Transverse colon (tissue), 4 donors: ENCODE results near the gene SH3RF1. TPM values are rescaled to one million over a fixed set of nuclear protein-coding genes. Genes with fewer than 3 reads are reported as not detected.

Experiments used
- DNase-seq: peaks from one replicate; pipeline ENCODE4 v3.0.0-alpha.2; 2019
- H3K27ac ChIP-seq, 4 donors: fragments of 200-600 bp; sonication (generic); 2 replicates each; pipeline ENCODE4 v1.5.1; 2016 to 2018; ENCODE audit warnings: inconsistent platforms in 4 of 4
- H3K27me3 ChIP-seq: fragments of 200-600 bp; sonication (generic); 2 replicates; pipeline ENCODE4 v1.5.1; 2017; ENCODE audit warnings: inconsistent platforms
- H3K36me3 ChIP-seq, 4 donors: fragments of 200-600 bp; sonication (generic); 2 replicates each; pipeline ENCODE4 v1.5.1; 2017 to 2019; ENCODE audit warnings: inconsistent platforms in 4 of 4
- H3K4me1 ChIP-seq, 4 donors: fragments of 200-600 bp; sonication (generic); 2 replicates each; pipeline ENCODE4 v1.5.1; 2017 to 2020; ENCODE audit warnings: inconsistent platforms in 4 of 4
- H3K4me3 ChIP-seq, 4 donors: fragments of 200-600 bp; sonication (generic); 1 replicate in 1 of 4; 2 replicates in 3 of 4; pipeline versions ENCODE4 v1.5.1 to v1.6.1; 2017 to 2019; ENCODE audit warnings: inconsistent platforms in 4 of 4
- H3K9me3 ChIP-seq, 2 donors: fragments of 200-600 bp; sonication (generic); 2 replicates each; pipeline ENCODE4 v1.5.1; 2017 to 2019; ENCODE audit warnings: inconsistent platforms in 2 of 2
- EP300 ChIP-seq: sonication (generic); formaldehyde crosslinking; IDR thresholded peaks from one replicate; pipeline ENCODE4 v1.6.1; 2017; ENCODE audit warnings: antibody characterized with exemption, low read depth
- POLR2A ChIP-seq: fragments of 450-650 bp; IDR thresholded peaks from one replicate; pipeline ENCODE4 v1.6.1; 2016; ENCODE audit warnings: antibody characterized with exemption, mild to moderate bottlenecking, moderate library complexity
- POLR2AphosphoS5 ChIP-seq, 3 donors: sonication (generic); formaldehyde crosslinking; IDR thresholded peaks; one replicate each; pipeline ENCODE4 v1.6.1; 2016; ENCODE audit warnings: antibody characterized with exemption in 3 of 3
- WGBS, 2 donors: methylation state at CpG; one replicate each; pipeline ENCODE4 v1.1.5; 2018; ENCODE audit warnings: low coverage in 1 of 2; 5-methylcytosine and 5-hydroxymethylcytosine counted together
- in situ Hi-C, 4 donors: fragments of 200-750 bp; cut with MboI; loops; one replicate each; pipeline versions ENCODE4 v1.15.0 to v1.15.1; 2017; ENCODE audit warnings: low sequenced_read_pairs in 3 of 4, low pct_ligation_motif_present in 1 of 4, low pct_unique_long_range_greater_than_20kb in 1 of 4
- intact Hi-C: fragments of 100-400 bp; cut with DNase I; formaldehyde crosslinking; loops from one replicate; pipeline ENCODE4 v1.15.1; 2023; ENCODE audit warnings: low total_unique reads
- total RNA-seq, 4 donors: library from RNA; depleted of rRNA; stranded (reverse); fragments of >200 nt; gene quantifications; one replicate each; pipeline ENCODE4 v1.1.0, GENCODE V29; 2016
- TF ChIP-seq, protein P1 (sequence below), 5 experiments: fragments of 200-600 bp in 3 of 5; fragments of 450-650 bp in 2 of 5; sonication (generic) in 3 of 5; IDR thresholded peaks; 1 replicate in 2 of 5; 2 replicates in 3 of 5; pipeline ENCODE4 v1.5.1; 2016 to 2017; ENCODE audit warnings: antibody characterized with exemption in 5 of 5, inconsistent platforms in 3 of 5, mild to moderate bottlenecking in 2 of 5, moderate library complexity in 1 of 5

SH3RF1 gene
- total RNA-seq, 4 donors from 2014 or later, result 49.0 to 63.4 (median 54.3) TPM

DNA sequence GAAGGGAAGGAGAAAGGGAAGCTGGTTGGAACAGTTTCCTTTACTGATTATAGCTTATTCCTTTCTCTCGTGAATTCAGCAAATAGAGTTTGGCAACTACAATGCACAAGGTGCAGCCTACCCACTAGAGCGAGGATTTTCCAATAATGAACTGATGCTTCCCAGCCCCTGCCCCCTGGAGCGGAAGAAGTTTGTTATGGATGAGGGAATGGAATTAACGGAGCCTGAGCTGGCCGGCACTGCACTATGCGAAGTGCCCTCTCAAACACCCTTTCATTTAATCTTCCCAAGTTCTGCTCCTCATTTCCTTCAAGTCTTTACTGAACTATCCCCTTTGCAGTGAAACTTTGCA lies 218.2 kb downstream of the SH3RF1 start:
- no peaks in the 10 kb centered on the region for H3K4me1 ChIP-seq
- TF ChIP-seq, protein P1, sequence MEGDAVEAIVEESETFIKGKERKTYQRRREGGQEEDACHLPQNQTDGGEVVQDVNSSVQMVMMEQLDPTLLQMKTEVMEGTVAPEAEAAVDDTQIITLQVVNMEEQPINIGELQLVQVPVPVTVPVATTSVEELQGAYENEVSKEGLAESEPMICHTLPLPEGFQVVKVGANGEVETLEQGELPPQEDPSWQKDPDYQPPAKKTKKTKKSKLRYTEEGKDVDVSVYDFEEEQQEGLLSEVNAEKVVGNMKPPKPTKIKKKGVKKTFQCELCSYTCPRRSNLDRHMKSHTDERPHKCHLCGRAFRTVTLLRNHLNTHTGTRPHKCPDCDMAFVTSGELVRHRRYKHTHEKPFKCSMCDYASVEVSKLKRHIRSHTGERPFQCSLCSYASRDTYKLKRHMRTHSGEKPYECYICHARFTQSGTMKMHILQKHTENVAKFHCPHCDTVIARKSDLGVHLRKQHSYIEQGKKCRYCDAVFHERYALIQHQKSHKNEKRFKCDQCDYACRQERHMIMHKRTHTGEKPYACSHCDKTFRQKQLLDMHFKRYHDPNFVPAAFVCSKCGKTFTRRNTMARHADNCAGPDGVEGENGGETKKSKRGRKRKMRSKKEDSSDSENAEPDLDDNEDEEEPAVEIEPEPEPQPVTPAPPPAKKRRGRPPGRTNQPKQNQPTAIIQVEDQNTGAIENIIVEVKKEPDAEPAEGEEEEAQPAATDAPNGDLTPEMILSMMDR (IDR thresholded peaks at IDR 0.05), result no peak
- no peak for TF ChIP-seq POLR2AphosphoS5 (IDR thresholded peaks at IDR 0.05)
- TF ChIP-seq POLR2A, result no peak
- no peak for TF ChIP-seq EP300
- intact Hi-C loops, result no loop called here
- no peaks in the 10 kb centered on the region for H3K27me3 ChIP-seq
- no peak overlapping the region for H3K27ac ChIP-seq
- H3K36me3 ChIP-seq, result no peaks in the 10 kb centered on the region
- 69 to 81% methylated on average over 2 to 6 of the region's 6 CpGs for WGBS, 2 donors
- no peak overlapping the region for H3K4me3 ChIP-seq
- in situ Hi-C loops, result no loop called here
- no peak for DNase-seq
- no peaks in the 10 kb centered on the region for H3K9me3 ChIP-seq

GRCh38 chr4:169051761-169052593 lies 218.8 kb downstream of the SH3RF1 start:
- no peaks in the 10 kb centered on the region for H3K4me1 ChIP-seq
- intact Hi-C loops (no loop called here), in situ Hi-C loops (no loop called here)
- no peak for DNase-seq
- no peaks in the 10 kb centered on the region for H3K27me3 ChIP-seq
- no peaks in the 10 kb centered on the region for H3K9me3 ChIP-seq
- no peak overlapping the region for H3K4me3 ChIP-seq
- no peak overlapping the region for H3K27ac ChIP-seq
- 77 to 84% methylated on average over 3 to 10 of the region's 10 CpGs for WGBS, 2 donors
- TF ChIP-seq, protein P1 (IDR thresholded peaks at IDR 0.05), result no peak
- no peak for TF ChIP-seq POLR2AphosphoS5 (IDR thresholded peaks at IDR 0.05)
- TF ChIP-seq EP300, result no peak
- TF ChIP-seq POLR2A, result no peak
- H3K36me3 ChIP-seq, result no peaks in the 10 kb centered on the region

- Histone ChIP-seq H3K36me3 (no peaks in the 10 kb centered on the region), H3K27ac (no peak overlapping the region), H3K4me1 (no peaks in the 10 kb centered on the region), H3K9me3 (no peaks in the 10 kb centered on the region), H3K27me3 (no peaks in the 10 kb centered on the region), H3K4me3 (no peak overlapping the region)
- 73 to 81% methylated on average over 4 to 9 of the region's 9 CpGs for WGBS, 2 donors
- DNase-seq, result no peak
- TF ChIP-seq, protein P1 (IDR thresholded peaks at IDR 0.05), result no peak
- no peak for TF ChIP-seq EP300
- TF ChIP-seq POLR2AphosphoS5 (IDR thresholded peaks at IDR 0.05), result no peak
- TF ChIP-seq POLR2A, result no peak
- in situ Hi-C loops, result no loop called here
- intact Hi-C loops, result no loop called here
Measured at GRCh38 chr4:169050881-169051760, 219.6 kb downstream of the SH3RF1 start.

DNA sequence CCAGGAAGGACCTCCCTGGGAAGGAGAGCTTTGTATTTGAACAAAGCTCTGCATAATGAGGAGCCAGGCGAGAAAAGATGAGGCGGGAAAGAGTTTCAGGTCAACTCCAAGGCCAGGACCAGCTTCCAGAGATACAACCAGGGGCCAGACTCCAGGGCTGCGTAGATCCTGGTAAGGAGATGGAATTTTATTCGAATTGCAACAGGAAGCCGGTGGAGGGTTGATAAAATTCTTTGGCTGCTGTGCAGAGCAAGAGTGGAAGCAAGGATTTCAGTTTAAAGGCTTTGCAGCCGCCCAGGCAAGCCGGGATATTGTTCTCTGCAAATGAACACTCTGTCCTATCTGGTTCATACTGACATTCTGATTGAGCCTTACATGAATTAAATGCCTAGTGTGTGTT lies 220.5 kb downstream of the SH3RF1 start:
- 82 to 83% methylated on average over 5 to 7 of the region's 7 CpGs for WGBS, 2 donors
- intact Hi-C loops (no loop called here), in situ Hi-C loops (no loop called here)
- no peaks in the 10 kb centered on the region for H3K27me3 ChIP-seq
- TF ChIP-seq, protein P1 (IDR thresholded peaks at IDR 0.05), result no peak
- TF ChIP-seq POLR2A (no peak), EP300 (no peak), POLR2AphosphoS5 (IDR thresholded peaks at IDR 0.05) (no peak)
- no peak for DNase-seq
- no peak overlapping the region for H3K4me3 ChIP-seq
- no peaks in the 10 kb centered on the region for H3K4me1 ChIP-seq
- no peaks in the 10 kb centered on the region for H3K36me3 ChIP-seq
- no peaks in the 10 kb centered on the region for H3K9me3 ChIP-seq
- no peak overlapping the region for H3K27ac ChIP-seq
